ENCODE measurements around the gene CDSN.
A peak's percentile ranks its signal among the peaks of the same experiment; 100 is the strongest.

CDSN gene

DNA sequence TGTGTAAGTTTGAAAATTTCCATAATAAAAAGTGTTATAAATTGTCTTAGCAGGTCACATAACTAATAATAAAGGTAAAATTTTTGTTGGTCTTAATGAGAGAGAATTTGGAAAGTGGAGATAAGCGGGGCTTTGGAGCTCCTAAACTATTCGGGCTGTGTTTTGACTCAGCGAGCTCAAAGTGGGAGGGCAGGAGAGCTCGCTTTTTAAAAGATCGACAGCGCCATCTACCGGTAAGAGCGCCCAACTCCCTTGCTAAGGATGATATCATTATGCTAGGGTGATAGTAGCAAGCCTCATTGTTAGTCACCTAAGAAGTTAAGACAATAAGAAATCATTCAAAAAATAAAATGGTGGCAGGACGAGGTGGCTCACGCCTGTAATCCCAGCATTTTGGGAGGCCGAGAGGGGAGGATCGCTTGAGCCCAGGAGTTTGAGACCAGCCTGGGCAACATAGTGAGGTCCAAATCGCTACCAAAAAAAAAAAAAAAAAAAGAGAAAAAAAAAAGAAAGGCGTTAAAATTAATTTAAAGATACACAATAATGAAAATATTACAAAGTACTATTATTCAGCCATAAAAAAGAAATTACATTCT lies 32.7 kb downstream of the CDSN start:
- Histone ChIP-seq H3K36me3 (replicated peaks) (no peaks in the 10 kb centered on the region), H3K4me3 (ENCODE audit: low read depth, low read length) (peak overlapping the region; percentile 20), H3K27me3 (replicated peaks) (no peaks in the 10 kb centered on the region), H3K27ac (peak overlapping the region; percentile 76)
- in situ Hi-C loops (cut with HindIII; ENCODE audit: low pct_ligation_motif_present, low sequenced_read_pairs) = no loop called here
- peak; percentile 93 for DNase-seq
- TF ChIP-seq, protein P1, sequence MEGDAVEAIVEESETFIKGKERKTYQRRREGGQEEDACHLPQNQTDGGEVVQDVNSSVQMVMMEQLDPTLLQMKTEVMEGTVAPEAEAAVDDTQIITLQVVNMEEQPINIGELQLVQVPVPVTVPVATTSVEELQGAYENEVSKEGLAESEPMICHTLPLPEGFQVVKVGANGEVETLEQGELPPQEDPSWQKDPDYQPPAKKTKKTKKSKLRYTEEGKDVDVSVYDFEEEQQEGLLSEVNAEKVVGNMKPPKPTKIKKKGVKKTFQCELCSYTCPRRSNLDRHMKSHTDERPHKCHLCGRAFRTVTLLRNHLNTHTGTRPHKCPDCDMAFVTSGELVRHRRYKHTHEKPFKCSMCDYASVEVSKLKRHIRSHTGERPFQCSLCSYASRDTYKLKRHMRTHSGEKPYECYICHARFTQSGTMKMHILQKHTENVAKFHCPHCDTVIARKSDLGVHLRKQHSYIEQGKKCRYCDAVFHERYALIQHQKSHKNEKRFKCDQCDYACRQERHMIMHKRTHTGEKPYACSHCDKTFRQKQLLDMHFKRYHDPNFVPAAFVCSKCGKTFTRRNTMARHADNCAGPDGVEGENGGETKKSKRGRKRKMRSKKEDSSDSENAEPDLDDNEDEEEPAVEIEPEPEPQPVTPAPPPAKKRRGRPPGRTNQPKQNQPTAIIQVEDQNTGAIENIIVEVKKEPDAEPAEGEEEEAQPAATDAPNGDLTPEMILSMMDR (IDR thresholded peaks at IDR 0.05; ENCODE audit: low read depth, low read length, missing control alignments) = peak; percentile 80

DNA sequence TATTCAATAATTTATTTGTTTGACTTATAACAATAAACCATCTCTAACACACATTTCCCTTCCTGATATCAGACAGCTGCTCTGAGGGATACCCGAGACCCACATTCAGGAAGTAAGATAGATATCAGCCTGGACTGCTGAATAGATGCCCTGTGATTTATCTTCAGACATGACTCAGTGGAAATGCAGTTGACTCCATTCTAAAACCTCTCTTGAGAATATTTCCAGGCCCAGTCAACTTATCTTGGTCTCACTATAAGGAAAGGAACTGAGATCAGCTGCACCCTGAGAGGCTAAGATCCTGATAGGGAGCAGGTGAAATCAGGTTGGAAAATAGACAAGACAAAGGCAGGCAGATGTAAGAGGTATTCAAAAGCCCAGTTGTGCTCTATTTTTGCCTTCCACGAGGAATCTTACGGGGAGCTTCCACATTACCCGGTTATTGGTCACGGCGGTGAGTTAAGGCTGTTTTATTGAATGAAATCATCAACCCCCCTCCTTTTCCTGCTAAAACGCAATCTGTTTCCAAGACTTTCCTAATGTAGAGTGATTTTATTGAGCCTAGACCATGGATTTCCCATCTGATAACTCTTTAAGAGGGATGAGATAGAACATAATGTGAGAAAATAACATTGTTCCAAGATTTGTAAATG lies 33.3 kb downstream of the CDSN start:
- TF ChIP-seq, protein P1 (IDR thresholded peaks at IDR 0.05; ENCODE audit: low read depth, low read length, missing control alignments) = no peak
- H3K4me3 ChIP-seq (ENCODE audit: low read depth, low read length) = peak overlapping the region; percentile 20
- no peaks in the 10 kb centered on the region for H3K27me3 ChIP-seq (replicated peaks)
- in situ Hi-C loops (cut with HindIII; ENCODE audit: low pct_ligation_motif_present, low sequenced_read_pairs) = no loop called here
- peak overlapping the region; percentile 76 for H3K27ac ChIP-seq
- H3K36me3 ChIP-seq (replicated peaks) = no peaks in the 10 kb centered on the region
- peak; percentile 82 for DNase-seq

DNA sequence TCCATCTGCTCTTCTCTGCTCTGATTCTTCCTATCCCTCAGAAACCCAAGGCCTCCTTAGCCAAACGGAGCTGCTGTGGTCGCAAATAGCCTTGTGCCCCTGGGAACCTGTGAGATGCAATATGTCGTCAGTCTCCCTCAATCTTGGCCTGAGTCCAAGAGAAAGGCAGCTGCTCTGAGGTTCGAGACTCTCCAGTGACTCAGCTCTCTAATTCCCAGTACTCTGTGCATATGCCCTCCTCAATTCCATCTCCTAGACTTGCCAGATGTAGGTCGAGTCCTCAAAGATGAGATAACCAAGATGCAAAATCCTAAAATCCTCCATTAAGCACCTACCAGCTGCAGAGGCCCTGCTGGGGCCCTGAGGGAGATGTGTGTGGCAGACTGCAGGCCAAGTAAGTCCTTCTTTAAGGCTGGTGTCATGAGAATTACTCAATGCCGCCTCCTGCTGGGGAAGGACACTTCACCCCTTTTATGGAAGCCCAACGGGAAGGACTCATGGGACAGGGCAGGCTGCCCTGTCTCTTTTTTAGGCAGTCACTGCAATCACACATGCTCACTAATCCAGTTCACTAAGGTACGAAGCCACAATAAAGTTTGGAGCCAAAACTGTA lies 36.4 kb downstream of the CDSN start:
- TF ChIP-seq, protein P1 (IDR thresholded peaks at IDR 0.05; ENCODE audit: low read depth, low read length, missing control alignments) = peak; percentile 68
- Histone ChIP-seq H3K27ac (peak overlapping the region; percentile 63), H3K4me3 (ENCODE audit: low read depth, low read length) (no peak overlapping the region), H3K27me3 (replicated peaks) (no peaks in the 10 kb centered on the region), H3K36me3 (replicated peaks) (no peaks in the 10 kb centered on the region)
- DNase-seq = peak; percentile 85
- in situ Hi-C loops (cut with HindIII; ENCODE audit: low pct_ligation_motif_present, low sequenced_read_pairs) = no loop called here

DNA sequence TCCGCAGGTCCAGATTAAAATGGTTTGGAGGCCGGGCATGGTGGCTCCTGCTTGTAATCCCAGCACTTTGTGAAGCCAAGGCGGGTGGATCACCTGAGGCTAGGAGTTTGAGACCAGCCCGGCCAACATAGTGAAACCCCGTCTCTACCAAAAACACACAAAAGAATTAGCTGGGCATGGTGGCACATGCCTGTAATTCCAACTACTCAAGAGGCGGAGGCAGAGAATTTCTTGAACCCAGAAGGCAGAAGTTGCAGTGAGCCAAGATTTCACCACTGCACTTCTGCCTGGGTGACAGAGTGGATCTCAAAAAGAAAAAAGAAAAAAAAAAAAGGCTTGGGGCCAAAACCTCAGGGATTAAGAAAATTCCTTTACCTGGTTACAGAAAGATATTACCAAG lies 38.4 kb downstream of the CDSN start:
- in situ Hi-C loops (cut with HindIII; ENCODE audit: low pct_ligation_motif_present, low sequenced_read_pairs) = no loop called here
- Histone ChIP-seq H3K4me3 (ENCODE audit: low read depth, low read length) (no peak overlapping the region), H3K27me3 (replicated peaks) (no peaks in the 10 kb centered on the region), H3K27ac (no peak overlapping the region), H3K36me3 (replicated peaks) (no peaks in the 10 kb centered on the region)
- no peak for DNase-seq
- TF ChIP-seq, protein P1 (IDR thresholded peaks at IDR 0.05; ENCODE audit: low read depth, low read length, missing control alignments) = no peak

DNA sequence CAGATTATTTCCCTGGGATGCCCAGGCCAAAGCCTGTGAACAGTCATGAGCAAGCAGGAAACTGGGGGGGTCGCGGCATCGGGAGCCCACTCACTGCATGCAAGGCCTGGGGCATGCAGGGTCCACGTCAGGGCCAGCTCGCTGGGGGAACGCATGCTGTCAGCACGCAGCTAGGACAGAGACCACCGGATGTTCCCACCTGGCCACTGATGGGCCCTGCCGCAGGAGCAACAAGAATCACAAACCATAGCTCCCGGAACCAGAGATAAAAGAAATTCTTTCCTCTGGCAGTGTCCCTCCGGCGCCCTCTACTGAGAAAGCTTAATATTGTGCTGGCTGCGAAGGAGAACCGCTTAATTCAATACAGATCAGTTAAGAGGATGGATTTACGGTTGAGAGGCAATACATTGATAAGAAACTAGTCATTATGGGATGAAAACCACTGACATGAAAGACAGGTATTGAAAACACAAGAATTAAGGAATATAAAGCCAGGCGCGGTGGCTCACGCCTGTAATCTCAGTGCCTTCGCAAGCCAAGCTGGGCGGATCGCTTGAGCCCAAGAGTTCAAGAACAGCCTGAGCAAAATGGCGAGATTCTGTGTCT lies 40.5 kb downstream of the CDSN start:
- Histone ChIP-seq H3K4me3 (ENCODE audit: low read depth, low read length) (peak overlapping the region; percentile 33), H3K27ac (no peak overlapping the region), H3K36me3 (replicated peaks) (no peaks in the 10 kb centered on the region), H3K27me3 (replicated peaks) (no peaks in the 10 kb centered on the region)
- DNase-seq = peak; percentile 61
- TF ChIP-seq, protein P1 (IDR thresholded peaks at IDR 0.05; ENCODE audit: low read depth, low read length, missing control alignments) = peak; percentile 88
- in situ Hi-C loops (cut with HindIII; ENCODE audit: low pct_ligation_motif_present, low sequenced_read_pairs) = no loop called here
